Adrenal gland (tissue), 12 donors: ENCODE results near the gene PLK2. TPM values are rescaled to one million over a fixed set of nuclear protein-coding genes. Genes with fewer than 3 reads are reported as not detected.
A peak's percentile ranks its signal among the peaks of the same experiment; 100 is the strongest.

ENCODE experiments used
- DNase-seq, 7 donors: peaks; one replicate each; pipeline ENCODE4 v3.0.0-alpha.2; 2019 to 2020
- H3K27ac ChIP-seq, 5 donors: fragments of 200-600 bp; sonication (generic) in 4 of 5; 1 replicate in 3 of 5; 2 replicates in 2 of 5; pipeline versions ENCODE4 v1.5.1 to v1.8.0; 2016 to 2020; ENCODE audit warnings: mild to moderate bottlenecking in 1 of 5
- H3K27me3 ChIP-seq: fragments of 200-600 bp; 2 replicates; pipeline ENCODE4 v1.8.0; 2021
- H3K36me3 ChIP-seq, 2 donors: fragments of 200-600 bp; replicated peaks in 1 of 2; 1 replicate in 1 of 2; 2 replicates in 1 of 2; pipeline versions ENCODE4 v1.5.1 to v1.8.0; 2018 to 2022
- H3K4me1 ChIP-seq, 2 donors: fragments of 200-600 bp; replicated peaks in 1 of 2; 1 replicate in 1 of 2; 2 replicates in 1 of 2; pipeline versions ENCODE4 v1.5.1 to v1.8.0; 2018 to 2021
- H3K4me3 ChIP-seq, 4 donors: fragments of 200-600 bp; sonication (generic) in 3 of 4; one replicate each; pipeline ENCODE4 v1.5.1; 2016 to 2018
- H3K9me3 ChIP-seq, 3 donors: fragments of 200-600 bp; sonication (generic) in 1 of 3; replicated peaks in 1 of 3; 1 replicate in 2 of 3; 2 replicates in 1 of 3; pipeline versions ENCODE4 v1.5.1 to v1.8.0; 2016 to 2021
- CTCF ChIP-seq, 6 experiments: fragments of 450-650 bp in 4 of 6; fragments of 200-600 bp in 2 of 6; sonication (generic) in 1 of 6; IDR thresholded peaks; 1 replicate in 5 of 6; 2 replicates in 1 of 6; pipeline versions ENCODE4 v1.5.1 to v1.8.0; 2016 to 2021; ENCODE audit warnings: antibody characterized with exemption in 6 of 6, mild to moderate bottlenecking in 2 of 6, moderate library complexity in 1 of 6
- POLR2A ChIP-seq, 2 donors: fragments of 450-650 bp; IDR thresholded peaks; one replicate each; pipeline ENCODE4 v1.6.1; 2017; ENCODE audit warnings: antibody characterized with exemption in 2 of 2, mild to moderate bottlenecking in 2 of 2, moderate library complexity in 1 of 2
- WGBS, 4 donors: extraction: QIAGEN DNeasy Blood & Tissue Kit in 2 of 4; methylation state at CpG; one replicate each; pipeline versions ENCODE4 v1.1.5 to v1.1.7; 2013 to 2017; 5-methylcytosine and 5-hydroxymethylcytosine counted together
- intact Hi-C, 2 donors: fragments of 100-400 bp; cut with DNase I; formaldehyde crosslinking; loops; one replicate each; pipeline versions ENCODE4 v1.14.1 to v1.15.0; 2022 to 2023
- polyA plus RNA-seq, 3 donors: library from polyadenylated mRNA; stranded (reverse); fragments of 200-250 nt in 2 of 3; fragments of 350-450 nt in 1 of 3; fragmentation: Illumina TruSeq in 1 of 3; extraction: RNeasy Lipid Tissue Mini Kit (QIAGEN cat#74804) in 1 of 3; gene quantifications; one replicate each; pipeline ENCODE4 v1.2.3, GENCODE V29; 2013 to 2014
- total RNA-seq, 9 donors: library from RNA; depleted of rRNA in 4 of 9; stranded (reverse); fragments of >200 nt in 4 of 9; fragments of 120-200 nt in 1 of 9; fragmentation: NEBNext Ultra II Directional in 1 of 9; extraction: Animal tissue kit (Norgen Biotek cat#: 25700) in 1 of 9; gene quantifications; one replicate each; pipeline versions ENCODE4 v1.1.0 to v1.2.4, GENCODE V29; 2013 to 2023
- donor health status: healthy with polysubstance abuse.
- donor health status: Bipolar disorder and iron deficiency.
- donor health status: DM: yes; HTN: yes; CAD: no.
- donor health status: DM: no; HTN: no; CAD: no.
- donor health status: DM: no; HTN: no; CAD: no.
- donor health status: DM: yes; HTN: yes; CAD: no.

The PLK2 gene
- total and polyA plus RNA-seq, 12 donors: 8.5 to 62.5 (median 19.1) TPM

- Histone ChIP-seq H3K4me3 (no peak overlapping the region), H3K4me1 (no peaks in the 10 kb centered on the region), H3K27me3 (no peaks in the 10 kb centered on the region), H3K9me3 (no peaks in the 10 kb centered on the region), H3K27ac (no peak overlapping the region), H3K36me3 (no peaks in the 10 kb centered on the region)
- no peak for DNase-seq
- 27 to 42% (median 33%) methylated on average over 1 of the region's 1 CpG for WGBS, 4 donors
- intact Hi-C loops: no loop called here
- TF ChIP-seq CTCF (IDR thresholded peaks at IDR 0.05) (no peak), POLR2A (IDR thresholded peaks at IDR 0.05) (no peak)
These were observed 48.5 kb downstream of the PLK2 start for GRCh38 chr5:58411372-58411771.

GRCh38 chr5:58410441-58410840, 49.4 kb downstream of the PLK2 start:
- 62 to 73% (median 66%) methylated on average over 2 of the region's 2 CpGs for WGBS, 4 donors

GRCh38 chr5:58407042-58407719, 52.7 kb downstream of the PLK2 start:
- 74 to 86% (median 83%) methylated on average over 1 of the region's 1 CpG for WGBS, 4 donors
- Histone ChIP-seq H3K27ac (no peak overlapping the region), H3K4me3 (no peak overlapping the region), H3K36me3 (no peaks in the 10 kb centered on the region), H3K9me3 (no peaks in the 10 kb centered on the region), H3K4me1 (no peaks in the 10 kb centered on the region), H3K27me3 (no peaks in the 10 kb centered on the region)
- intact Hi-C loops: no loop called here
- TF ChIP-seq CTCF (IDR thresholded peaks at IDR 0.05): no peak
- no peak for TF ChIP-seq POLR2A (IDR thresholded peaks at IDR 0.05)
- DNase-seq: no peak

More at GRCh38 chr5:58410441-58410840, 49.4 kb downstream of the PLK2 start:
- Histone ChIP-seq H3K36me3 (no peaks in the 10 kb centered on the region), H3K27ac (no peak overlapping the region), H3K9me3 (no peaks in the 10 kb centered on the region), H3K4me3 (no peak overlapping the region), H3K27me3 (no peaks in the 10 kb centered on the region), H3K4me1 (no peaks in the 10 kb centered on the region)
- TF ChIP-seq POLR2A (IDR thresholded peaks at IDR 0.05) (no peak), CTCF (IDR thresholded peaks at IDR 0.05) (no peak)
- intact Hi-C loops: no loop called here
- peak in 2 of 7 donors; percentile 6 to 15 for DNase-seq

- 82 to 89% (median 83%) methylated on average over 2 of the region's 2 CpGs for WGBS, 4 donors
- no peak for TF ChIP-seq CTCF (IDR thresholded peaks at IDR 0.05)
- TF ChIP-seq POLR2A (IDR thresholded peaks at IDR 0.05): no peak
- no peaks in the 10 kb centered on the region for H3K9me3 ChIP-seq
- H3K4me3 ChIP-seq: no peak overlapping the region
- DNase-seq: no peak
- H3K36me3 ChIP-seq: no peaks in the 10 kb centered on the region
- no peaks in the 10 kb centered on the region for H3K4me1 ChIP-seq
- intact Hi-C loops: no loop called here
- no peak overlapping the region for H3K27ac ChIP-seq
- no peaks in the 10 kb centered on the region for H3K27me3 ChIP-seq
These were observed 53.5 kb downstream of the PLK2 start for GRCh38 chr5:58406394-58406793.
